Measurements from ENCODE around the gene FERMT3.
A peak's percentile ranks its signal among the peaks of the same experiment; 100 is the strongest.
"Not testable (repeated sequence)": the region's sequence is repeated elsewhere in the genome, so short reads cannot be mapped to it uniquely, and the experiment has no call there.

Gene FERMT3

GRCh38 chr11:64237484-64237951 is 31.0 kb downstream of the FERMT3 start:
- DNase-seq = no peak

- no peak for DNase-seq
Measured at GRCh38 chr11:64238076-64238475, 31.6 kb downstream of the FERMT3 start.

GRCh38 chr11:64238999-64239398 is 32.5 kb downstream of the FERMT3 start:
- DNase-seq = no peak

- no peak for DNase-seq
Measured at GRCh38 chr11:64239662-64240434, 33.3 kb downstream of the FERMT3 start.

- peak; percentile 98 for DNase-seq
Measured at GRCh38 chr11:64240435-64241240, 34.1 kb downstream of the FERMT3 start, which contains the start of gene FKBP2. Gene FKBP2 (plus strand): TSS chr11:64241095. CDS start chr11:64242388, 1,293 bp downstream.

GRCh38 chr11:64241241-64241490 is 34.6 kb downstream of the FERMT3 start:
- no peak for DNase-seq

GRCh38 chr11:64241491-64242374 is 35.2 kb downstream of the FERMT3 start:
- DNase-seq = peak; percentile 99

GRCh38 chr11:64243236-64243854 is 36.8 kb downstream of the FERMT3 start:
- no peak for DNase-seq

- no peak for DNase-seq
Measured at GRCh38 chr11:64244107-64244506, 37.6 kb downstream of the FERMT3 start.

GRCh38 chr11:64244966-64245365 is 38.4 kb downstream of the FERMT3 start:
- DNase-seq = peak; percentile 38

GRCh38 chr11:64245401-64245796 is 38.9 kb downstream of the FERMT3 start:
- DNase-seq = peak; percentile 57

GRCh38 chr11:64245797-64246620 is 39.5 kb downstream of the FERMT3 start:
- peak; percentile 87 for DNase-seq

- not testable (repeated sequence) for DNase-seq
Measured at GRCh38 chr11:64246621-64246870, 40.0 kb downstream of the FERMT3 start.

GRCh38 chr11:64246871-64247728 is 40.6 kb downstream of the FERMT3 start, which contains the start of gene PPP1R14B:
Gene PPP1R14B (minus strand): TSS chr11:64246943. CDS start chr11:64246673, 270 bp downstream.
- peak; percentile 94 for DNase-seq

GRCh38 chr11:64247729-64248531 is 41.4 kb downstream of the FERMT3 start:
- no peak for DNase-seq

GRCh38 chr11:64248578-64248977 is 42.1 kb downstream of the FERMT3 start:
- no peak for DNase-seq

GRCh38 chr11:64249038-64249437 is 42.5 kb downstream of the FERMT3 start:
- no peak for DNase-seq

GRCh38 chr11:64249563-64250414 is 43.3 kb downstream of the FERMT3 start:
- DNase-seq = no peak

GRCh38 chr11:64250415-64251015 is 44.0 kb downstream of the FERMT3 start:
- DNase-seq = no peak
